ENCODE data around the gene NFYA.
"Not testable (repeated sequence)": the region's sequence is repeated elsewhere in the genome, so short reads cannot be mapped to it uniquely, and the experiment has no call there.

The NFYA gene

GRCh38 chr6:41073968-41074691, 1.4 kb downstream of the NFYA start:
- no peak for DNase-seq

- DNase-seq = no peak
Observed at GRCh38 chr6:41074692-41075436, 2.1 kb downstream of the NFYA start.

- DNase-seq = no peak
Observed at GRCh38 chr6:41075651-41076626, 3.2 kb downstream of the NFYA start.

GRCh38 chr6:41077536-41077935, 4.8 kb downstream of the NFYA start:
- no peak for DNase-seq

DNA sequence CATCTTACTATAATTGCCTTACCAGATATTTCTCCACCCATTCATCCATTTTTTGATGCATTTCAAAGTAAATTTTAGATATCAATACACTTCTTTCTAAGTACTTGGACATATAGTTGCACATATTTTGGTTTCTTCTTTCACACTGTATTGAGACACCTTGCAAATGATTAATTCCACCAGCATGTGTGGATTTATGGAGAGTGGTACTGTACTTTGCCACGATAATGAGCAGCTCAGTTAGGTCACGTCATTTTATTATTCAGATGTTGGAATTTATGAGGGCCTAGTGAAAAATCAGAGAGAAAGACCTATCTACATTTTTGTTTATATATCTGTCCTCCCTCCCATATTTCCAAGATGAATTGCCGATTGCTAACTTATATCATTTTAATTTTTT, 5.3 kb downstream of the NFYA start:
- no peak for DNase-seq

- no peak for DNase-seq
Observed at GRCh38 chr6:41079080-41079479, 6.3 kb downstream of the NFYA start.

GRCh38 chr6:41080621-41081020, 7.8 kb downstream of the NFYA start:
- DNase-seq = no peak

GRCh38 chr6:41083072-41083471, 10.3 kb downstream of the NFYA start:
- DNase-seq = no peak

DNA sequence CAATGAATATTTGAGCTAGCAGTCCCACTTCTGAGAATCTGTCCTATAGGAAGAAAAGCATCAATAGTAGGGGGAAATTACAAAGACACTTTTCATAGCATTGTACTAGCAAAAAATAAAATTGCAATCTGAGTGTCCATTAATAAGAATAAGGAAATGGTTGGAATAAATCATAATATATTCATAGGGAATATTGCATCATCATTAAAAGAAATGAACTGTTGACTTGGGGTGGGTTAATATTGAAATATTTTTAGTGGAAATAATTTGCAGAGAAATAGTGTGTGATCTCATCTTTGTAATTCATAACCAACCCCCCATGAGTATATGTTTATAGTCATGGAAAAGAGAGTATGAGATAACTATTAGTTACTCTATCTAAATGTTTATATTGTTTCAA, 12.4 kb downstream of the NFYA start:
- DNase-seq = no peak

DNA sequence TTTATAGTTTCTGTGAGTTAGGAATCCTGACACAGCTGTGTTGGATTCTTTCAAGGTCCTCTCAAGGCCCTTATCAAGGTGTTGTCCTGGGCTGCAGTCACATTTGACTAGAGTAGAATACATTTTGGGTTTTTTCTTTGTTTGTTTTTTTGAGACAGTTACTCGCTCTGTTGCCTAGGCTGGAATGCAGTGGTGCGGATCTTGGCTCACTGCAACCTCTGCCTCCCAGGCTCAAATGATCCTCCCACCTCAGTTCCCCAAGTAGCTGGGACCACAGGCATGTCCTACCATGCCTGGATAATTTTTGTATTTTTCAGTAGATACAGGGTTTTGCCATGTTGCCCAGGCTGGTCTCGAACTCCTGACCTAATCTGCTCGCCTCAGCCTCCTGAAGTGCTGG, 15.7 kb downstream of the NFYA start:
- no peak for DNase-seq

GRCh38 chr6:41090841-41091761, 18.3 kb downstream of the NFYA start:
- DNase-seq = no peak

- DNase-seq = peak; percentile 13
Observed at GRCh38 chr6:41092421-41093140, 19.8 kb downstream of the NFYA start.

DNA sequence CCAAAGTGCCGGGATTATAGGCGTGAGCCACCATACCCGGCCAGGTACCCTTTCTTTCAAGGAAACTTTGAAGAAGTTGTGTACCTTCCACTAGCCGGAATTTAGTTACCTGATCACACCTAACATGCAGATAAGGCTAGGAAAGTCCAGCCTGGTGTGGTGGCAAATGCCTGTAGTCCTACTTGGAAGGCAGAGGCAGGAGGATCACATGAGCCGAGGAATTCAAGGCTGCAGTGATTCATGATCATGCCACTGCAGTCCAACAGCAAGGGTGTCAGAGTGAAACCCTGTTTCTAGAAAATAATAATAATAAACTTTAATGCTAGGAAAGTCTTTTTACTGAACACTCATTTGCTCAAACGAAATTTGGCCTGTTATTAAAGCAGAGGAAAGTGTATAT, 21.0 kb downstream of the NFYA start:
- no peak for DNase-seq

GRCh38 chr6:41097467-41098090, 24.8 kb downstream of the NFYA start:
- no peak for DNase-seq

GRCh38 chr6:41098366-41098765, 25.6 kb downstream of the NFYA start:
- no peak for DNase-seq

DNA sequence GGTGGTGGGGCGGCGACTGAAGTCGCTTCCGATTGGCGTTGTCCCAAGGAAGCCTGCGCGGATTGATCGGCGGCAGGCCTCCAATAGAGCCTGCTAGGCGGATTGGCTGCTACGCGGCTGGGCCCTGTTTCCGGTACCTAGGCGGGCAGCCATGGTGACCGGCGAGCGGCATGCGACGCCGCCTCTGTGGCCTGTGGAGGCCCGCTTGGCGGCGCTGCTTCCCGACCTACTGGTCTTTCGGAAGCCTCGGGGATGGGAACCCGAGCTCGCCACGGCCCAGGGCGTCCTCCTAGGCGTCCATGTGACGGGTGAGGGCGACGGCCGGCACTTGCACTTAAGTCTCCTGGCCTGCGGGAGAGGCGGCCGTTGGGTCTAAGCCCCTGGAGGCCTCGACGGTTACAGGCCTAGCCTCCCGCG, 28.1 kb downstream of the NFYA start:
- no peak for DNase-seq

DNA sequence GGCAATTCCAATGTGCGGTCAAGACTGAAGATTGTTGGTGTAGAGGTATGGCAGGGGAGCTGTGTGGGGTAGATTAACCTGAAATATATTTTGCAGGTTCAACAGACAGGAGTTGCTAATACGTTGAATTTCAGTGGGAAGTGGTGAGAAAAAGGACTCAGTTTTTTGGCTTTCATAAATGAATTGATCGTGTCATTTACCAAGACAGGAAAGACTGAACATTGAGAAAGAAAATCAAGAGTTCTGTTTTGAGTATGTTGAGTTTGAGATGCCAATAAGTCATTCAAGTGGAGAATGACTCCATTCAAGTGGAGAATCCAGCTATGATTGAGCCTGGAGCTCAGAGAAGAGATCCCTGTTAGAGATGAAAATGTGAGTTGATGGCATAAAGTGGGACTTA, 31.1 kb downstream of the NFYA start:
- no peak for DNase-seq

GRCh38 chr6:41111017-41111416, 38.2 kb downstream of the NFYA start:
- no peak for DNase-seq

DNA sequence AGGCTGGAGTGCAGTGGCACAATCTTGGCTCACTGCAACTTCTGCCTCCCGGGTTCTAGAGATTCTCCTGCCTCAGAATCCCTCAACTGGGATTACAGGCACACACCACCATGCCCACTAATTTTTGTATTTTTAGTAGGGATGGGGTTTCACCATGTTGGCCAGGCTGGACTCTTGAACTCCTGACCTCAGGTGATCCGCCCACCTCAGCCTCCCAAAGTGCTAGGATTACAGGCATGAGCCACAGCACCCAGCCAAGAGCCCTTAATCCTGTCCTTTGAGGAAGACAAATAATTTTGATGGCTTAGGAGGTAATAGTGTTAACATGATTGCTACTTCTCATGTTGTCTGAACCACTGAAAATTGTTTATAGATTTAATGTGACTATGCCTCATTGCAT, 42.3 kb downstream of the NFYA start:
- DNase-seq = not testable (repeated sequence)

DNA sequence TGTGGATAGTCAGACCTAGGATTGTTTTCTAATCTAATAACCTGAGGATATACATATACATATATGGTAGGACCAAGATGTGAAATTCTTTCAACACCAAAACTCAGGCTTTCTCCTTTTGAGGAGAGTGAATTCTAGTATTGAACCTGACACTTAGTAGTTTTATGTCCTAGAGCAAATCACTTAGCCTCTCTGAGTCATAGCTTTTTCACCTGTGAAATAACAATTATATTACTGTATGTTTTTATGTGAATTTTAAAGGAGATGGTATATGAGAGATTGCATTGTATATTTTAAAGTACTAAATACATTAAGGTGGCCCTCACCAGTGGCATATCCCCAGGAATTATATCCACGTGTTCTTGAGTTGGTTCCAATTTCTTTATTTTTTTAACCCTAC, 46.7 kb downstream of the NFYA start:
- no peak for DNase-seq

DNA sequence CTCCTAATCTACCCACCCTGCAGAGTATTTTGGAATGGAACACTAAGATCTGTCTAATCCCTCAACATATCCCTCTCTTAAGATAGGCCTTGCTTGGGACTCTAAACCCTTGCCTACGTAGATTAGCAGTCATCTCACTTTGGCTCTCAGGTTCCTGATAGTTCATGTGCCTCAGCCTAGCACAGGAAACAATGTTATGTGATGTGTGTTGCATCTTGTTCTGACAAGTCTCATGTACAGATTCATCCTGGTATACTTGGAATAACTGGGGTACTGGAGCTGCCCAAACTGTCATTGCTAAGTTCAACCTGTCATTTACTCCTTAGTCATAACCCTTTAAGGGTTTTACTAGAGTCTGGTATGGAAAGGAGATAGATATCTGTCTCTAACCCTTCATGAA, 47.3 kb downstream of the NFYA start:
- DNase-seq = no peak

Data from NCI-H1092 treated with DMSO at 0.1 percent for 48 hours (cell line).